Spleen (tissue), 7 donors: ENCODE results near the gene GGNBP2.

Experiments used
- CTCF ChIP-seq, 11 experiments: fragments of 200-600 bp in 7 of 11; fragments of 450-650 bp in 4 of 11; sonication (generic) in 4 of 11; IDR thresholded peaks in 8 of 11; conservative IDR thresholded peaks in 3 of 11; 1 replicate in 7 of 11; 2 replicates in 4 of 11; pipeline versions ENCODE4 v1.4.0 to v1.8.0; 2016 to 2021; ENCODE audit warnings: antibody characterized with exemption in 11 of 11, inconsistent platforms in 4 of 11, mild to moderate bottlenecking in 1 of 11
- POLR2A ChIP-seq, 3 donors: fragments of 450-650 bp; IDR thresholded peaks; one replicate each; pipeline ENCODE4 v1.5.1; 2017; ENCODE audit warnings: antibody characterized with exemption in 3 of 3, mild to moderate bottlenecking in 1 of 3
- POLR2AphosphoS5 ChIP-seq, 3 donors: sonication (generic); formaldehyde crosslinking; IDR thresholded peaks; one replicate each; pipeline ENCODE4 v1.5.1; 2017; ENCODE audit warnings: antibody characterized with exemption in 3 of 3
- donor health status: DM: no; HTN: no; CAD: no; lungs with moderate emphysema.
- donor health status: DM: no; HTN: no; CAD: no.
- donor health status: DM: no; HTN: no; CAD: no.

- TF ChIP-seq CTCF (IDR thresholded peaks at IDR 0.05 in 8 of 11, conservative IDR thresholded peaks at IDR 0.05 in 3 of 11): no peak
- no peak for TF ChIP-seq POLR2A (IDR thresholded peaks at IDR 0.05)
- TF ChIP-seq POLR2AphosphoS5 (IDR thresholded peaks at IDR 0.05): no peak
Measured at GRCh38 chr17:36592716-36593321, 48.1 kb downstream of the GGNBP2 start.
